RWPE2 (cell line): ENCODE data around the gene MAPK1IP1L.

Experiments
- ATAC-seq: fragments of 200-7000 bp; cut with Tn5 transposase; 3 replicates; pipeline ENCODE4 v1.9.1; 2021; ENCODE audit warnings: low read depth
- DNase-seq: peaks from one replicate; pipeline ENCODE4 v3.0.0-alpha.2; 2020; ENCODE audit warnings: low spot score
- H3K27ac ChIP-seq: fragments of 450-650 bp; 2 replicates; pipeline ENCODE4 v1.5.1; 2017; ENCODE audit warnings: mild to moderate bottlenecking; ENCODE audit not compliant: poor library complexity, severe bottlenecking
- H3K27me3 ChIP-seq: fragments of 250-450 bp; sonication (Bioruptor Pico); 2 replicates; pipeline ENCODE4 v1.5.1; 2021; ENCODE audit warnings: mild to moderate bottlenecking, moderate library complexity; ENCODE audit not compliant: insufficient read depth, poor library complexity, severe bottlenecking
- H3K36me3 ChIP-seq: fragments of 250-450 bp; sonication (Bioruptor Pico); 2 replicates; pipeline ENCODE4 v1.5.1; 2020; ENCODE audit warnings: low read depth, mild to moderate bottlenecking, moderate library complexity
- H3K4me1 ChIP-seq: fragments of 250-450 bp; sonication (Bioruptor Pico); 2 replicates; pipeline ENCODE4 v1.5.1; 2021; ENCODE audit warnings: mild to moderate bottlenecking, moderate library complexity; ENCODE audit not compliant: insufficient read depth, poor library complexity, severe bottlenecking
- H3K4me3 ChIP-seq: fragments of 250-450 bp; sonication (Bioruptor Pico); 2 replicates; pipeline ENCODE4 v1.5.1; 2021; ENCODE audit warnings: mild to moderate bottlenecking, moderate library complexity; ENCODE audit not compliant: severe bottlenecking
- H3K9me3 ChIP-seq: fragments of 250-450 bp; sonication (Bioruptor Pico); 2 replicates; pipeline ENCODE4 v1.5.1; 2021; ENCODE audit warnings: mild to moderate bottlenecking, moderate library complexity; ENCODE audit not compliant: severe bottlenecking
- CTCF ChIP-seq: fragments of 450-650 bp; IDR thresholded peaks from one replicate; pipeline ENCODE4 v1.5.1; 2017; ENCODE audit warnings: mild to moderate bottlenecking, moderate library complexity; ENCODE audit not compliant: poor library complexity, severe bottlenecking

The MAPK1IP1L gene

DNA sequence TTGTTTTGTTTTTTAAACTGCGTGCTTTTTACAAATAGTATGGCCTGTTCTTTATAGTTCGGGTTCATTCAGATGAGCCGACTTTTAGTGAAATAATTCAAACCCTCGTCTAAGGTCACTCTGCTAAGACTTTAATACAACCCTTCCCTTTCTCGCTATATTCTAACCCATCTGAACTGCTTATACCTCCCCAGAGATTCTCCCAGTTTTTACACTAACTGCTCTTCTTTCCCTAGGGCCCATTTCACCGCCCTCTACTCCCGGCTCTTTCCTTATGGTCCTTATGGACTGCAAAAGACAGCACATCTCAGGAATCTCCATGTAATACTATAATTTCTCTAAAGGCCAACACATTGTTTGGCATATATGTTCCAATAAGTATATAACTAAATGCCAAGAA, 2.1 kb downstream of the MAPK1IP1L start:
- ATAC-seq (no peak), DNase-seq (no peak)
- Histone ChIP-seq H3K4me3 (peak overlapping the region; percentile 93), H3K27ac (peak overlapping the region; percentile 79), H3K36me3 (peaks cover 64% of the 10 kb centered on the region), H3K27me3 (no peaks in the 10 kb centered on the region), H3K4me1 (peaks cover 17% of the 10 kb centered on the region), H3K9me3 (no peaks in the 10 kb centered on the region)
- no peak for TF ChIP-seq CTCF

DNA sequence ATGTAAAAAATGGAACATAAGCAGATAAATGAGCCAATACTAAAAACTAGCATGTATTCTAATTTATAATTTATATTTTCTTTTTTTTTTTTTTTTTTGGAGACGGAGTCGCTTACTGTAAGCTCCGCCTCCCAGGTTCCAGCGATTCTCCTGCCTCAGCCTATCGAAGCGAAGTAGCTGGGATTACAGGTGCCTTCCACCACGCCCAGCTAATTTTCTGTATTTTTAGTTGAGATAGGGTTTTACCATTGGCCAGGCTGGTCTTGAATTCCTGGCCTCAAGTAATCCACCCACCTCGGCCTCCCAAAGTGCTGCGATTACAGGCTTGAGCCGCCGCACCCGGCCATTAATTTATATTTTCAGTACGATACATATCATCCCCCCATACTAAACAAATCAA, 2.7 kb downstream of the MAPK1IP1L start:
- DNase-seq: no peak
- H3K4me3 ChIP-seq: no peak overlapping the region
- peaks cover 17% of the 10 kb centered on the region for H3K4me1 ChIP-seq
- ATAC-seq: no peak
- no peaks in the 10 kb centered on the region for H3K27me3 ChIP-seq
- H3K9me3 ChIP-seq: no peaks in the 10 kb centered on the region
- H3K27ac ChIP-seq: no peak overlapping the region
- no peak for TF ChIP-seq CTCF
- H3K36me3 ChIP-seq: peaks cover 70% of the 10 kb centered on the region

DNA sequence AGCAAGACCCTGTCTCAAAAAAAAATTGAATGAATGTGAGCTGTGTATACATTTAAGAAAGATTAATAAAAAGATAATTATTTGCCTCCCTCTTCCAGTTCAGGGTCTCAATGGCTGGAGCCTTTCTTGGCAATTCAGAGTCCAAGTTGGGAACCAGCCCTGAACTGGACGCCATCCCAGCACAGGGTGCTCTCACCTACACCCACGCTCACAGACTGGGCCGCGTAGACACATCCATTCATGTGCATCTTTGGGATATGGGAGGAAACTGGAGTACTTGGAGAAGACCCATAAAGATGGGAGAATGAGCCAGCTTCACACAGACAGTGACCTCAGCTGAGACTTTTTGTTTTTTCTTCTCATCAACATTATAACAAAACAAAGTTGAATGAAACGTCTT, 6.5 kb downstream of the MAPK1IP1L start:
- Histone ChIP-seq H3K4me1 (peaks cover 17% of the 10 kb centered on the region), H3K4me3 (no peak overlapping the region), H3K36me3 (peaks cover 98% of the 10 kb centered on the region), H3K27ac (no peak overlapping the region), H3K27me3 (no peaks in the 10 kb centered on the region), H3K9me3 (no peaks in the 10 kb centered on the region)
- DNase-seq (no peak), ATAC-seq (no peak)
- TF ChIP-seq CTCF: no peak

DNA sequence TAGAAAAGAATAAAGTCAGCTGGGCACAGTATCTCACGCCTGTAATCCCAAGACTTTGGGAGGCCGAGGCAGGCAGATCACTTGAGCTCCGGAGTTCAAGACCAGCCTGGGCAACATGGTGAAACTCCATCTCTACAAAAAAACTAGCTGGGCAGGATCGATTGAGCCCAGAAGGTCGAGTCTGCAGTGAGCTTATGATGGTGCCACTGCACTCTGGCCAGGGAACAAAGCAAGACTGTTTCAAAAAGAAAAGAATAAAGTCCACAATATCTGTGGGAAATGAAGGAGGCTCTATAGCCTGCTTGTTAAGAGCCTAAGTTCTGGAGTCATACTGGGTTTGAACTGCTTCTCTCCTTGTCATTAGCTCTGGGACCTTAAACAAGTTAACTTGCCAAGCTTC, 7.9 kb downstream of the MAPK1IP1L start:
- H3K36me3 ChIP-seq: peaks cover 96% of the 10 kb centered on the region

More for the DNA sequence above, 7.9 kb downstream of the MAPK1IP1L start:
- Histone ChIP-seq H3K4me1 (peaks cover 7% of the 10 kb centered on the region), H3K9me3 (no peaks in the 10 kb centered on the region), H3K4me3 (no peak overlapping the region), H3K27ac (no peak overlapping the region), H3K27me3 (no peaks in the 10 kb centered on the region)
- DNase-seq: no peak
- no peak for ATAC-seq
- TF ChIP-seq CTCF: no peak
